ENCODE measurements around the gene PRM1. TPM values are rescaled to one million over a fixed set of nuclear protein-coding genes. Genes with fewer than 3 reads are reported as not detected.

Gene PRM1
- total and polyA plus RNA-seq, 2 of the 13 experiments (the other 11 are each of a cell fraction or from before 2014, with no cell fraction given), result not detected

DNA sequence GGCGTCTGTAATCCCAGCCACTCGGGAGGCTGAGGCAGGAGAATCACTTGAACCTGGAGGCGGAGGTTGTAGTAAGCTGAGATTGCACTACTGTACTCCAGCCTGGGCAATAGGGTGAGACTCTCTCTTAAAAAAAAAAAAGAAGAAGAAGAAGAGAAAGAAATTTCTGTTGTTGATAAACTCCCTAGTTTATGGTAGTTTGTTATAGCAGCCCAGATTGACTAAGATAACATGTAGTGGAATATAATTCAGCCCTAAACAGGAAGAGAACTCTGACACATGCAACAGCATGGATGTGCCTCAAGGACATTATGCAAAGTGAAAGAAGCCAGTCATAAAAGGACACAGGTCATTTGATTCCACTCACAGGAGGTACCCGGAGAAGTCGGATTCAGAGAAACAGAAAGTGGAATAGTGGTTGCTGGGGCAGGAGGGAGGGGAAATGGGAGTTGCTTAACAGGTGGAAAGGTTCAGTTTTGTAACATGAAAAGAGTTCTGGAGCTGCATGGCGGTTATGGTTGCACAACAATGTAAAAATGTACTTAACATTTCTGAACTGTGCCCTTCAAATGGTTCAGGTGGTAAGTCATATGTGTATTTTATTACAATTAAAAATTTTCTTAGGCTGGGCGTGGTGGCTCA, 26.0 kb upstream of the PRM1 start (continued):
- TF ChIP-seq, protein P1, sequence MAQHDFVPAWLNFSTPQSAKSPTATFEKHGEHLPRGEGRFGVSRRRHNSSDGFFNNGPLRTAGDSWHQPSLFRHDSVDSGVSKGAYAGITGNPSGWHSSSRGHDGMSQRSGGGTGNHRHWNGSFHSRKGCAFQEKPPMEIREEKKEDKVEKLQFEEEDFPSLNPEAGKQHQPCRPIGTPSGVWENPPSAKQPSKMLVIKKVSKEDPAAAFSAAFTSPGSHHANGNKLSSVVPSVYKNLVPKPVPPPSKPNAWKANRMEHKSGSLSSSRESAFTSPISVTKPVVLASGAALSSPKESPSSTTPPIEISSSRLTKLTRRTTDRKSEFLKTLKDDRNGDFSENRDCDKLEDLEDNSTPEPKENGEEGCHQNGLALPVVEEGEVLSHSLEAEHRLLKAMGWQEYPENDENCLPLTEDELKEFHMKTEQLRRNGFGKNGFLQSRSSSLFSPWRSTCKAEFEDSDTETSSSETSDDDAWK (CRISPR knock-in tag; IDR thresholded peaks at IDR 0.05), result no peak
- TF ChIP-seq NFRKB (IDR thresholded peaks at IDR 0.05) (no peak), ZSCAN29 (CRISPR knock-in tag; conservative IDR thresholded peaks at IDR 0.05) (peak; percentile 91), BORCS8-MEF2B (CRISPR knock-in tag; IDR thresholded peaks at IDR 0.05) (peak; percentile 13; the same call in 1 of the 2 replicates), ZNF329 (CRISPR knock-in tag; IDR thresholded peaks at IDR 0.05; ENCODE audit: low read depth) (no peak), TSC22D2 (CRISPR knock-in tag; IDR thresholded peaks at IDR 0.05; ENCODE audit: borderline replicate concordance) (no peak), FOXJ3 (CRISPR knock-in tag; IDR thresholded peaks at IDR 0.05; ENCODE audit: borderline replicate concordance) (peak; percentile 86), YEATS4 (CRISPR knock-in tag; IDR thresholded peaks at IDR 0.05; ENCODE audit: borderline replicate concordance) (peak; percentile 60; the same call in 1 of the 2 replicates), PTBP1 (IDR thresholded peaks at IDR 0.05; ENCODE audit: low read depth, low read length, poor library complexity, severe bottlenecking) (no peak), KDM4B (CRISPR knock-in tag; IDR thresholded peaks at IDR 0.05) (peak; percentile 77; the same call in 1 of the 2 replicates), CBX1 (IDR thresholded peaks at IDR 0.05; ENCODE audit: low read depth) (peak; percentile 7), TGIF2 (CRISPR knock-in tag; IDR thresholded peaks at IDR 0.05) (peak; percentile 62; the same call in 1 of the 2 replicates)
- TF ChIP-seq, protein P2, sequence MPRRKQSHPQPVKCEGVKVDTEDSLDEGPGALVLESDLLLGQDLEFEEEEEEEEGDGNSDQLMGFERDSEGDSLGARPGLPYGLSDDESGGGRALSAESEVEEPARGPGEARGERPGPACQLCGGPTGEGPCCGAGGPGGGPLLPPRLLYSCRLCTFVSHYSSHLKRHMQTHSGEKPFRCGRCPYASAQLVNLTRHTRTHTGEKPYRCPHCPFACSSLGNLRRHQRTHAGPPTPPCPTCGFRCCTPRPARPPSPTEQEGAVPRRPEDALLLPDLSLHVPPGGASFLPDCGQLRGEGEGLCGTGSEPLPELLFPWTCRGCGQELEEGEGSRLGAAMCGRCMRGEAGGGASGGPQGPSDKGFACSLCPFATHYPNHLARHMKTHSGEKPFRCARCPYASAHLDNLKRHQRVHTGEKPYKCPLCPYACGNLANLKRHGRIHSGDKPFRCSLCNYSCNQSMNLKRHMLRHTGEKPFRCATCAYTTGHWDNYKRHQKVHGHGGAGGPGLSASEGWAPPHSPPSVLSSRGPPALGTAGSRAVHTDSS (CRISPR knock-in tag; conservative IDR thresholded peaks at IDR 0.05), result no peak
- TF ChIP-seq, protein P3, sequence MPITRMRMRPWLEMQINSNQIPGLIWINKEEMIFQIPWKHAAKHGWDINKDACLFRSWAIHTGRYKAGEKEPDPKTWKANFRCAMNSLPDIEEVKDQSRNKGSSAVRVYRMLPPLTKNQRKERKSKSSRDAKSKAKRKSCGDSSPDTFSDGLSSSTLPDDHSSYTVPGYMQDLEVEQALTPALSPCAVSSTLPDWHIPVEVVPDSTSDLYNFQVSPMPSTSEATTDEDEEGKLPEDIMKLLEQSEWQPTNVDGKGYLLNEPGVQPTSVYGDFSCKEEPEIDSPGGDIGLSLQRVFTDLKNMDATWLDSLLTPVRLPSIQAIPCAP (CRISPR knock-in tag; IDR thresholded peaks at IDR 0.05; ENCODE audit: low read depth), result 0 out of 2 replicates have a peak, but pooled peaks have one; percentile 78
- TF ChIP-seq, protein P4, sequence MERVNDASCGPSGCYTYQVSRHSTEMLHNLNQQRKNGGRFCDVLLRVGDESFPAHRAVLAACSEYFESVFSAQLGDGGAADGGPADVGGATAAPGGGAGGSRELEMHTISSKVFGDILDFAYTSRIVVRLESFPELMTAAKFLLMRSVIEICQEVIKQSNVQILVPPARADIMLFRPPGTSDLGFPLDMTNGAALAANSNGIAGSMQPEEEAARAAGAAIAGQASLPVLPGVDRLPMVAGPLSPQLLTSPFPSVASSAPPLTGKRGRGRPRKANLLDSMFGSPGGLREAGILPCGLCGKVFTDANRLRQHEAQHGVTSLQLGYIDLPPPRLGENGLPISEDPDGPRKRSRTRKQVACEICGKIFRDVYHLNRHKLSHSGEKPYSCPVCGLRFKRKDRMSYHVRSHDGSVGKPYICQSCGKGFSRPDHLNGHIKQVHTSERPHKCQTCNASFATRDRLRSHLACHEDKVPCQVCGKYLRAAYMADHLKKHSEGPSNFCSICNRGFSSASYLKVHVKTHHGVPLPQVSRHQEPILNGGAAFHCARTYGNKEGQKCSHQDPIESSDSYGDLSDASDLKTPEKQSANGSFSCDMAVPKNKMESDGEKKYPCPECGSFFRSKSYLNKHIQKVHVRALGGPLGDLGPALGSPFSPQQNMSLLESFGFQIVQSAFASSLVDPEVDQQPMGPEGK (CRISPR knock-in tag; IDR thresholded peaks at IDR 0.05), result peak; percentile 81
- TF ChIP-seq, protein P5, sequence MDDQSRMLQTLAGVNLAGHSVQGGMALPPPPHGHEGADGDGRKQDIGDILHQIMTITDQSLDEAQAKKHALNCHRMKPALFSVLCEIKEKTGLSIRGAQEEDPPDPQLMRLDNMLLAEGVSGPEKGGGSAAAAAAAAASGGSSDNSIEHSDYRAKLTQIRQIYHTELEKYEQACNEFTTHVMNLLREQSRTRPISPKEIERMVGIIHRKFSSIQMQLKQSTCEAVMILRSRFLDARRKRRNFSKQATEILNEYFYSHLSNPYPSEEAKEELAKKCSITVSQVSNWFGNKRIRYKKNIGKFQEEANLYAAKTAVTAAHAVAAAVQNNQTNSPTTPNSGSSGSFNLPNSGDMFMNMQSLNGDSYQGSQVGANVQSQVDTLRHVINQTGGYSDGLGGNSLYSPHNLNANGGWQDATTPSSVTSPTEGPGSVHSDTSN (CRISPR knock-in tag; IDR thresholded peaks at IDR 0.05; ENCODE audit: borderline replicate concordance), result no peak
- TF ChIP-seq, protein P6, sequence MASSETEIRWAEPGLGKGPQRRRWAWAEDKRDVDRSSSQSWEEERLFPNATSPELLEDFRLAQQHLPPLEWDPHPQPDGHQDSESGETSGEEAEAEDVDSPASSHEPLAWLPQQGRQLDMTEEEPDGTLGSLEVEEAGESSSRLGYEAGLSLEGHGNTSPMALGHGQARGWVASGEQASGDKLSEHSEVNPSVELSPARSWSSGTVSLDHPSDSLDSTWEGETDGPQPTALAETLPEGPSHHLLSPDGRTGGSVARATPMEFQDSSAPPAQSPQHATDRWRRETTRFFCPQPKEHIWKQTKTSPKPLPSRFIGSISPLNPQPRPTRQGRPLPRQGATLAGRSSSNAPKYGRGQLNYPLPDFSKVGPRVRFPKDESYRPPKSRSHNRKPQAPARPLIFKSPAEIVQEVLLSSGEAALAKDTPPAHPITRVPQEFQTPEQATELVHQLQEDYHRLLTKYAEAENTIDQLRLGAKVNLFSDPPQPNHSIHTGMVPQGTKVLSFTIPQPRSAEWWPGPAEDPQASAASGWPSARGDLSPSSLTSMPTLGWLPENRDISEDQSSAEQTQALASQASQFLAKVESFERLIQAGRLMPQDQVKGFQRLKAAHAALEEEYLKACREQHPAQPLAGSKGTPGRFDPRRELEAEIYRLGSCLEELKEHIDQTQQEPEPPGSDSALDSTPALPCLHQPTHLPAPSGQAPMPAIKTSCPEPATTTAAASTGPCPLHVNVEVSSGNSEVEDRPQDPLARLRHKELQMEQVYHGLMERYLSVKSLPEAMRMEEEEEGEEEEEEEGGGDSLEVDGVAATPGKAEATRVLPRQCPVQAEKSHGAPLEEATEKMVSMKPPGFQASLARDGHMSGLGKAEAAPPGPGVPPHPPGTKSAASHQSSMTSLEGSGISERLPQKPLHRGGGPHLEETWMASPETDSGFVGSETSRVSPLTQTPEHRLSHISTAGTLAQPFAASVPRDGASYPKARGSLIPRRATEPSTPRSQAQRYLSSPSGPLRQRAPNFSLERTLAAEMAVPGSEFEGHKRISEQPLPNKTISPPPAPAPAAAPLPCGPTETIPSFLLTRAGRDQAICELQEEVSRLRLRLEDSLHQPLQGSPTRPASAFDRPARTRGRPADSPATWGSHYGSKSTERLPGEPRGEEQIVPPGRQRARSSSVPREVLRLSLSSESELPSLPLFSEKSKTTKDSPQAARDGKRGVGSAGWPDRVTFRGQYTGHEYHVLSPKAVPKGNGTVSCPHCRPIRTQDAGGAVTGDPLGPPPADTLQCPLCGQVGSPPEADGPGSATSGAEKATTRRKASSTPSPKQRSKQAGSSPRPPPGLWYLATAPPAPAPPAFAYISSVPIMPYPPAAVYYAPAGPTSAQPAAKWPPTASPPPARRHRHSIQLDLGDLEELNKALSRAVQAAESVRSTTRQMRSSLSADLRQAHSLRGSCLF (CRISPR knock-in tag; IDR thresholded peaks at IDR 0.05; ENCODE audit: borderline replicate concordance), result no peak
